OCI-LY7 (cell line): ENCODE results near the gene PPP1R3A.

Source experiments
- EZH2phosphoT487 ChIP-seq: fragments of 200-600 bp; sonication (generic); IDR thresholded peaks from 2 replicates; pipeline ENCODE4 v1.6.1; 2018; ENCODE audit warnings: low read depth, borderline replicate concordance, mild to moderate bottlenecking, mixed run types, antibody characterized with exemption, low read length, moderate library complexity, mixed read lengths
- TF ChIP-seq, protein P1 (sequence below): fragments of 200-600 bp; sonication (generic); conservative IDR thresholded peaks from 2 replicates; pipeline ENCODE4 v1.5.1; 2014; ENCODE audit warnings: mild to moderate bottlenecking, antibody characterized with exemption, low read length, moderate library complexity, mixed read lengths

DNA sequence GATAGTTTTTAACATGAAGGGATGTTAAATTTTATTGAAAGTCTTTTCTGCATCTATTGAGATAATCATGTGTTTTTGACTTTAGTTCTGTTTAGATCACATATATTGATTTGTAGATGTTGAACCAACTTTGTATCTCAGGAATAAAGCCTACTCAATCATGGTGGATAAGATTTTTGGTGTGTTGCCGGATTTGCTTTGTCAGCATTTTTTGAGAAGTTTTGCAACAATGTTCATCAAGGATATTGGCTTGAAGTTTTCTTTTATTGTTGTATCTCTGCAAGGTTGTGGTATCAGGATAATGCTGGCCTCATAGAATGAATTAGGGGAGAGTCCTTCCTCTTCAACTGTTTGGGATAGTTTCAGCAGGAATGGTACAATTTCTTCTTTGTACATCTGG is 9.3 kb upstream of the PPP1R3A start:
- TF ChIP-seq, protein P1, sequence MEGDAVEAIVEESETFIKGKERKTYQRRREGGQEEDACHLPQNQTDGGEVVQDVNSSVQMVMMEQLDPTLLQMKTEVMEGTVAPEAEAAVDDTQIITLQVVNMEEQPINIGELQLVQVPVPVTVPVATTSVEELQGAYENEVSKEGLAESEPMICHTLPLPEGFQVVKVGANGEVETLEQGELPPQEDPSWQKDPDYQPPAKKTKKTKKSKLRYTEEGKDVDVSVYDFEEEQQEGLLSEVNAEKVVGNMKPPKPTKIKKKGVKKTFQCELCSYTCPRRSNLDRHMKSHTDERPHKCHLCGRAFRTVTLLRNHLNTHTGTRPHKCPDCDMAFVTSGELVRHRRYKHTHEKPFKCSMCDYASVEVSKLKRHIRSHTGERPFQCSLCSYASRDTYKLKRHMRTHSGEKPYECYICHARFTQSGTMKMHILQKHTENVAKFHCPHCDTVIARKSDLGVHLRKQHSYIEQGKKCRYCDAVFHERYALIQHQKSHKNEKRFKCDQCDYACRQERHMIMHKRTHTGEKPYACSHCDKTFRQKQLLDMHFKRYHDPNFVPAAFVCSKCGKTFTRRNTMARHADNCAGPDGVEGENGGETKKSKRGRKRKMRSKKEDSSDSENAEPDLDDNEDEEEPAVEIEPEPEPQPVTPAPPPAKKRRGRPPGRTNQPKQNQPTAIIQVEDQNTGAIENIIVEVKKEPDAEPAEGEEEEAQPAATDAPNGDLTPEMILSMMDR = no peak
- no peak for TF ChIP-seq EZH2phosphoT487
